Measurements from ENCODE around the gene INMT. TPM values are rescaled to one million over a fixed set of nuclear protein-coding genes. Genes with fewer than 3 reads are reported as not detected.

INMT gene
- total and polyA plus RNA-seq, 2 donors (not counting 1 experiment from before 2014, with no cell fraction given), result 0.15 TPM; not detected in 1

- H3K4me1 Mint-ChIP-seq, result peaks cover 4% of the 10 kb centered on the region
Measured at GRCh38 chr7:30733691-30734090, 18.2 kb upstream of the INMT start.

GRCh38 chr7:30734497-30734896 lies 17.4 kb upstream of the INMT start:
- no peak for TF ChIP-seq EZH2 (IDR thresholded peaks at IDR 0.05; ENCODE audit: borderline replicate concordance, insufficient read depth, low read depth, low read length, poor library complexity, severe bottlenecking)
- TF ChIP-seq CTCF (IDR thresholded peaks at IDR 0.05), result no peak
- Histone ChIP-seq H3K9me3 (ENCODE audit: control extremely low read depth in 1 of 3, control insufficient read depth in 2 of 3, insufficient read depth in 1 of 3, low read length in 2 of 3) (peaks cover 0 to 2% (median 0%) of the 10 kb centered on the region in 3 donors), H3K79me2 (ENCODE audit: control insufficient read depth, insufficient read depth, low read length) (no peaks in the 10 kb centered on the region), H2AFZ (ENCODE audit: insufficient read depth, low read depth, low read length, poor library complexity, severe bottlenecking) (no peak overlapping the region), H3K27me3 (replicated peaks in 1 of 4; ENCODE audit: control extremely low read depth in 1 of 4, control insufficient read depth in 3 of 4, insufficient read depth in 4 of 4, low read length in 3 of 4) (peaks cover 0 to 9% (median 0%) of the 10 kb centered on the region in 4 experiments), H3K4me3 (ENCODE audit: control extremely low read depth in 1 of 5, extremely low read depth in 1 of 5, insufficient read depth in 1 of 5, low read depth in 2 of 5, low read length in 4 of 5) (no peak overlapping the region), H3K9ac (ENCODE audit: low read length) (no peak overlapping the region), H3K27ac (ENCODE audit: low read length in 2 of 2) (no peak overlapping the region), H4K20me1 (ENCODE audit: control insufficient read depth, insufficient read depth, low read length, poor library complexity, severe bottlenecking) (no peaks in the 10 kb centered on the region), H3K4me1 (ENCODE audit: control insufficient read depth in 2 of 2, insufficient read depth in 2 of 2, low read length in 2 of 2) (no peaks in the 10 kb centered on the region), H3K4me2 (replicated peaks; ENCODE audit: low read depth, low read length, poor library complexity, severe bottlenecking) (no peak overlapping the region), H3K36me3 (replicated peaks in 1 of 2; ENCODE audit: control extremely low read depth in 1 of 2, control insufficient read depth in 1 of 2, extremely low read depth in 1 of 2, insufficient read depth in 2 of 2, low read length in 1 of 2) (no peaks in the 10 kb centered on the region)
- no peak overlapping the region for H3K4me3 Mint-ChIP-seq
- H3K27ac Mint-ChIP-seq, result no peak overlapping the region
- POLR2A ChIA-PET, result no interaction called here
- intact Hi-C loops (cut with micrococcal nuclease), result no loop called here
- no peak for DNase-seq
- CTCF ChIA-PET, result no interaction called here
- H3K9me3 Mint-ChIP-seq (ENCODE audit: insufficient read depth), result no peaks in the 10 kb centered on the region
- H3K27me3 Mint-ChIP-seq, result peaks cover 17% of the 10 kb centered on the region
- ATAC-seq (ENCODE audit: low read depth), result no peak
- 90% methylated on average over 7 of the region's 7 CpGs for WGBS (ENCODE audit: insufficient coverage)
- peaks cover 2% of the 10 kb centered on the region for H3K4me1 Mint-ChIP-seq

More at GRCh38 chr7:30733691-30734090, 18.2 kb upstream of the INMT start:
- H3K9ac ChIP-seq (ENCODE audit: low read length), result no peak overlapping the region
- H3K4me3 Mint-ChIP-seq, result no peak overlapping the region
- H3K9me3 Mint-ChIP-seq (ENCODE audit: insufficient read depth), result no peaks in the 10 kb centered on the region
- DNase-seq, result no peak
- peaks cover 0 to 9% (median 0%) of the 10 kb centered on the region in 4 experiments for H3K27me3 ChIP-seq (replicated peaks in 1 of 4; ENCODE audit: control extremely low read depth in 1 of 4, control insufficient read depth in 3 of 4, insufficient read depth in 4 of 4, low read length in 3 of 4)
- H3K4me3 ChIP-seq (ENCODE audit: control extremely low read depth in 1 of 5, extremely low read depth in 1 of 5, insufficient read depth in 1 of 5, low read depth in 2 of 5, low read length in 4 of 5), result no peak overlapping the region
- WGBS (ENCODE audit: insufficient coverage), result 94% methylated on average over 11 of the region's 11 CpGs
- peaks cover 0 to 2% (median 0%) of the 10 kb centered on the region in 3 donors for H3K9me3 ChIP-seq (ENCODE audit: control extremely low read depth in 1 of 3, control insufficient read depth in 2 of 3, insufficient read depth in 1 of 3, low read length in 2 of 3)
- no peak overlapping the region for H3K27ac Mint-ChIP-seq
- H3K79me2 ChIP-seq (ENCODE audit: control insufficient read depth, insufficient read depth, low read length), result no peaks in the 10 kb centered on the region
- no peaks in the 10 kb centered on the region for H3K4me1 ChIP-seq (ENCODE audit: control insufficient read depth in 2 of 2, insufficient read depth in 2 of 2, low read length in 2 of 2)
- no peak for ATAC-seq (ENCODE audit: low read depth)
- no peak overlapping the region for H3K4me2 ChIP-seq (replicated peaks; ENCODE audit: low read depth, low read length, poor library complexity, severe bottlenecking)
- peaks cover 17% of the 10 kb centered on the region for H3K27me3 Mint-ChIP-seq
- no peak overlapping the region for H2AFZ ChIP-seq (ENCODE audit: insufficient read depth, low read depth, low read length, poor library complexity, severe bottlenecking)
- POLR2A ChIA-PET, result no interaction called here
- H3K27ac ChIP-seq (ENCODE audit: low read length in 2 of 2), result no peak overlapping the region
- TF ChIP-seq CTCF (IDR thresholded peaks at IDR 0.05), result no peak
- TF ChIP-seq EZH2 (IDR thresholded peaks at IDR 0.05; ENCODE audit: borderline replicate concordance, insufficient read depth, low read depth, low read length, poor library complexity, severe bottlenecking), result no peak
- no peaks in the 10 kb centered on the region for H3K36me3 ChIP-seq (replicated peaks in 1 of 2; ENCODE audit: control extremely low read depth in 1 of 2, control insufficient read depth in 1 of 2, extremely low read depth in 1 of 2, insufficient read depth in 2 of 2, low read length in 1 of 2)
- intact Hi-C loops (cut with micrococcal nuclease), result no loop called here
- CTCF ChIA-PET, result no interaction called here
- H4K20me1 ChIP-seq (ENCODE audit: control insufficient read depth, insufficient read depth, low read length, poor library complexity, severe bottlenecking), result no peaks in the 10 kb centered on the region
